Hematopoietic multipotent progenitor cell treated with erythropoietin and hydrocortisone succinate and interleukin-3 and kit ligand, for 17 days (in vitro differentiated cells): ENCODE data around the gene CTTNBP2NL.
"Not testable (repeated sequence)": the region's sequence is repeated elsewhere in the genome, so short reads cannot be mapped to it uniquely, and the experiment has no call there.

ENCODE experiments used
- DNase-seq: peaks from one replicate; pipeline ENCODE4 v3.0.0-alpha.2; 2015; ENCODE audit warnings: low spot score

The CTTNBP2NL gene

DNA sequence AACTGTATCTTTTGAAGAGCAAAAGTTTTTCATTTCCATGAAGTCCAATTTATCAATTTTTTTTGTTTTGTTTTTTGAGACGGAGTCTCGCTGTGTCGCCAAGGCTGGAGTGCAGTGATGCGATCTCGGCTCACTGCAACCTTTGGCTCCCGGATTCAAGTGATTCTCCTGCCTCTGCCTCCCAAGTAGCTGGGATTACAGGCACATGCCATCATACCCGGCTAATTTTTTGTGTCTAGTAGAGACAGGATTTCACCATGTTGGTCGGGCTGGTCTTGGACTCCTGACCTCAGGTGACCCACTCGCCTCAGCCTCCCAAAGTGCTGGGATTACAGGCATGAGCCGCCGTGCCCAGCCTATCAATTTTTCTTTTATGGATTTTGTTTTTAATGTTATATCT is 27.7 kb downstream of the CTTNBP2NL start:
- DNase-seq = not testable (repeated sequence)

DNA sequence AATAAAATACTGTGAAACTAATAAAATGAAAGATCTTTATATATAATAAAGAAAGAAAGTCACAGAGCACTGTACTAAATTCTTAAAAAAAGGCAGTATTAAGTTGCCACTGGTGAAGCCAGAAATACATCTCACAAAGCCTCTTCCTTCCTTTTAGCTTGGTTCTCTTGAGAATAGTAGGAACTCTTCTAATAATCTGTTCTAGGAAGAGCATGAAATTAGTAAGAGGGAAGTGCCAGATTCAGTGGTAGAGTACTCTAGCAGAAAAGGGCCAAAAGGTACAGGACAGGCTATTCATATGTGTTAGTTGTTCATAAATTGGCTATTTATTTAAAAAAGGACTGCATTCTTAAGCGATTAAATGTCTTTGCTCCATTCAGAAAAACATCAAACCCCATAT is 33.7 kb downstream of the CTTNBP2NL start:
- no peak for DNase-seq

DNA sequence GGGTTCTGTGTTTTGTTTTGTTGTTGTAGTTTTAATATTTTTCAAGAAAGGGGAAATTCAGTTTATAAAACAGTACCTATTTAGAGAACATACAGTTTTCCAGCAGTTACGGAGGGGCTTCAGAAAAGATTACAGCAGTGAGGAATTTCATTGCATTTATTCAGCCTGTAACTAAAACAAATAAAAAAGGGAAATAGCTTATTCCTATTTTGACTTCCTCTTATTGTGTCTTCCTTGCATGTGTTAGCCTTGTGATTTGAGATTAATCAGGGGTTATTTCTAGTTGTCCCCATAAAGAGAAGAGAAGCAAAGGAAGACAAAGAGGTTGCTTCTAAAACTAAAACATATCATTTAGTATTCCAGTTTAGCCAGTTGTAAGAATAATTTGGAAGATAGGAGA is 35.0 kb downstream of the CTTNBP2NL start:
- DNase-seq = no peak

DNA sequence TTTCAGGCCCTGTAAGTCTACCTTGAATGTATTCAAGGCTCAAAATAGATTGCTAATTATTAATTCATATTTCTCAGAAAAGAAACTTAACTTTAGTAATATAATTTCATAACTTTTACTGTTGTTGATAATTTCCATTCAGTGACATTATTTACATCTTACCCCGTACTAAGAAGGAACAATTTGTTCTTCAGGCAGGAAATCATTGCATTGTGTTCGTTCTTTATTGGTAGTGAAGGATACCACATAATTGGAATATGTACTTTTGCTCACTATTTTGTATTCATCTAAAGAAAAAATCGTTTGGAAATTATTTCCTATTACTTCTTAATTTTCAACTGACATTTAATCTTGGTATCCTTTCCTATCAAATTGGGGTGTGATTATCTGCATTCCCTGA is 39.4 kb downstream of the CTTNBP2NL start:
- no peak for DNase-seq

DNA sequence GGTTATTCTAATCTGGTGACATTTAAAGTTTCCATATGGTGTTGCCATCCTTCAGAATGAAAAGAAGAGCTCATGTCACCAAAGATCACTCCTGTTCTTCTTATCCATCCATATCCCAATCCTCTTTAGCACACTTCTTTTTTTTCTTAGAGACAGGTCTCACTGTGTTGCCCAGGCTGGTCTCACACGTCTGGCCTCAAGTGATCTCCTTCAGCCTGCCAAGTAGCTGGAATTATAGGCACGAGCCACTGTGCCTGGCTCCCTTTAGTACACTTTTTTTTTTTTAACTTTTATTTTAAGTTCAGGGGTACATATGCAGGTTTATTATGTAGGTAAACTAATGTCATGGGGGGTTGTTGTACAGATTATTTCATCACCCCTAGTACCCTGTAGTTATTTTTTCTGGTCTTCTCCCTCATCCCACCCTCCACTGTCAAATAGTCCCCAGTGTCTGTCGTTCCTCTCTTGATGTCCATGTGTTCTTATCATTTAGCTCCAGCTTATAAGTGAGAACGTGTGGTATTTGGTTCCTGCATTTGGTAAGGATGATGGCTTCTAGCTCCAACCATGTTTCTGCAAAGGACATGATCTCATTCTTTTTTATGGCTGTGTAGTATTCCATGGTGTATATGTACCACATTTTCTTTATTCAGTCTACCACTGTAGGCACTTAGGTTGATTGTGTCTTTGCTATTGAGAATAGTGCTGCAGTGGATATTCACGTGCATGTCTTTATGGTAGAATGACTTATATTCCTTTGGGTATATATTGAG is 40.6 kb downstream of the CTTNBP2NL start:
- no peak for DNase-seq

DNA sequence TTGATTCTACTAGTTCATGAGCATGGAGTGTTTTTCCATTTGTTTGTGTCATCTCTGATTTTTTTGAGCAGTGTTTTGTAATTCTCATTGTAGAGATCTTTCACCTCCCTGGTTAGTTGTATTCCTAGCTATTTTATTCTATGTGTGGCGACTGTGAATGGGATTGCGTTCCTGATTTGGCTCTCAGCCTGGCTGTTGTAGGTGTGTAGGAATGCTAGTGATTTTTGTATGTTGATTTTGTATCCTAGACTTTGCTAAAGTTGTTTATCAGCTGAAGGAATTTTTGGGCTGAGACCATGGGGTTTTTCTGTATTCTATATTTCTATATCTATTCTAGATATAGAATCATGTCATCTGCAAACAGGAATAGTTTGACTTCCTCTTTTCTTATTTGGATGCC is 42.1 kb downstream of the CTTNBP2NL start:
- not testable (repeated sequence) for DNase-seq

DNA sequence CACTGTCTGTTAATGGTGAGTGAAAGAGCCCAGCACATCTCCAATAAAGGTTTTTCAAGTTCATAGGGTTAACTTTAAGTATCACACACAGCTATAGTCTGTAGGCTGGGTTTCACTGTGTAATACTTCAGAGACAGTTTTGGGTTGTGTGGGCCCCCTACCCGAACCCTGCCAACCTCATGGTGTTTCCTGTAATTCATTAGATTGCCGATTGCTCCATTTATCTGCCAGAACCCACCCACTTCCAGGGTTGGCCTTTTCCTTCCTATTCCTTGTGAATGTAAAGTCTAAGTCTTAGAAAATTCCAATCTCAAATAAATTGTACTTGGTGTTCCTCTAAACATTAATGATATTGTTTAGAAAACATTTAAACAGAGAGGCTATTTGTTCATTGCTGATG is 43.6 kb downstream of the CTTNBP2NL start:
- no peak for DNase-seq

DNA sequence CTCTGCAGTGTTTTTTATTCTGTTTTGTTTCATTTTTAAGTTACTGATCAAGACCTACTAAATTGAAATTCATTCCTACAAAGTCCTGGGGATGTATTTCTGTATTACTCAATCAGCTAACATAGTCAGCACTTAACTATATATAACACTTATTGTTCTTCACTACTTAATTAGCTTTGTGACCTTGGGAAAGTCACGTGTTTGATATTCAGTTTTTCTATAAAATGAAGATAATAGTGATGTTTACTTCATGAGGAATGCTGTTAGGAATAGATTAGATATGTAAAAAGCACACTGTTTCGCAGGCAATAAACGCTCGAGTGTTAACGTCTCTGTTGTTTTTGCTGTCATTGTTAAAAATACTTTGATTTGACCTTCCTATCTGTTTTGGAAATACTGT is 44.6 kb downstream of the CTTNBP2NL start:
- no peak for DNase-seq

DNA sequence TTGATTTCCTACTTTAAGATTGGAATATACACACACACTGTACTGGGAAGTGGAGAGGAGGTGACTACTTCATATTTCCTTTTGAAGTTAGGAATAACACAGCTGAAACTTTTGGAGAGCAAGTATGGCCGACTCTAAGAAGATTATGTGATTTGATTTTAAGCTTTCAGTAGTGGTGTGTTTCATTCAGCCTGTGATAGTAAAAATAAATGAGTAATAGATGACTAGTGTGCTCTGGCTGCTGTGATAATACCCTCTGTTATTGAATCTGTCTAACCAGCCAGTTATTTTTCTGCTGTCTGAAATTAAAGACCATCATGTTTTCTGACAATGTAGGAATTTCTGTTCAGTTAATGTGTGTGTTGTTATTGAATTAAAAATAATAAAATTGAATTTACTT is 48.3 kb downstream of the CTTNBP2NL start:
- DNase-seq = no peak

DNA sequence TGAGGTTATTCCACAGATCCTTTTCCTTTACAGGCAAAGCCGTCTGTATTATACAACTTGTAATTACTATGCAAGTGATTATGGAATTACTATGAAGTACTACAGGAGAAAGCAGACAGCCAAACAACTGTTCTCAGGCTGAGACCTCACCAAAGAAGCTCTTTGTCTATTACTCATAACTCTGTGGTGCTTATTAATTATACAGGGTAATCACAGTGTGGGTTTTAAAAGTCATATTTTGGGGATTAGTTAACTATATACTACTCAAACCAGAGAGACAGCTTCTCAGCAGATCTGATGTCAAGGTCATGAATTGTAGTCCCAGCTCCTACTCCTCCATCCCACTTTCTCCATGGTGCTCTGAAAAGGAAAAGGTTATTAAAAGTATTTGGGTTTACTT is 49.6 kb downstream of the CTTNBP2NL start:
- no peak for DNase-seq

DNA sequence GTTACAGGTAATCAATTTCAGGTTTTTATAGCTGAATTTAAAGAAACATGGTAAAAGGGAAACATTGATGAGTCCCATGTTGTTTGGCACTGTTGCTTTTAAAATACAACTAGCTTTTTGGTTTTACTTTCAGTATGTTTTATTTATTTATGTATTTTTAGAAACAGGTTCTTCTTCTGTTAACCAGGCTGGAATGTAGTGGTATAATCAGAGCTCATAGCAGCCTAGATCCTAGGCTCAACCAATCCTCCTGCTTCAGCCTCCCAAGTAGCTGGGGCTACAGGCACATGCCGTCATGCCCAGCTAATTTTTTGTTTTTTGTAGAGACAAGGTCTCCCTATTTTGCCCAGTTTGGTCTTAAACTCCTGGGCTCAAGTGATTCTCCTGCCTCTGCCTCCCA is 50.4 kb downstream of the CTTNBP2NL start:
- DNase-seq = no peak

DNA sequence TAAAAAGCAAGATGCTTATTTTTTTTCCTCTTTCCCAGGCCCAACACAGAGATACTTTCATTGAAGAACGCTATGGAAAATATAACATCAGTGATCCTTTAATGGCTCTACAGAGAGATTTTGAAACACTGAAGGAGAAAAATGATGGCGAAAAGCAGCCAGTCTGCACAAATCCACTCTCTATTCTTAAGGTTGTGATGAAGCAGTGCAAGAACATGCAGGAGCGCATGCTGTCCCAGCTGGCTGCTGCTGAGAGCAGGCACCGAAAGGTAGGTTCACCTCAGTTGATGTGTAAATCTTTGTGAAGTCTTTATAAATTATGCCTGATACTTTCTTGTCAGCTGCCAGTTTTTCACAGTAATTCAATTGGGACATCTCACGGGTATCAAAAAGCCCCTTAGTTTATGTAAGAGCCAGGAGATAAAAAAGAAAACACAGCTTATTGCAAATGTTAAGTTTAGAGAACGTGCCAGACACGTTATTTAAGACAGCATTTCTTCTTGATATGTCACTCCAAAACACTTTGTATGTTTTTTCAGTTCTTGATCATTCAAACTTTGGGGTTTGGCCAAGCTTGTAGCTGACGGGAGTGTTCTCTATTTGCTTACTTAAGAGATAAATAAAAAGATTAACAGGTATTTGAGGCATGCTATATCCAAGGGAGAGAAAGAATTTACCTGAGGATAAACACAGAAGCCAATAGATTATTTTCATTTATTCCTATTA is 53.1 kb downstream of the CTTNBP2NL start:
- no peak for DNase-seq

DNA sequence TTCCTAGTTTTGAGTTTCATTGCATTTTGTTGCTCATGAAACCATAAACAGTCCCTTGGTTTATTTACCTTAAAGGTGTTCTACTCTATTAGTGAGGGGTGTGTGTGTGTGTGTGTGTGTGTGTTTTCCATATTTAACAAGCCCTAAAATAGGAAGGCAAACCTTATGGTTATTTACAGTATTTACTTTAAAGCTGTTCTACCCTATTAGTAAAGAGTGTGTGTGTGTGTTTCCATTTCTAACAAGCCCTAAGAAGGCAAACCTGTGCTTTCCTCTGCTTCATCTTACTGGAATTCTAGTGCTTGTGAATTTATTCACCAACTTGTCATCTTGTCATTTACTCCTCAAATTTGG is 53.6 kb downstream of the CTTNBP2NL start:
- no peak for DNase-seq

DNA sequence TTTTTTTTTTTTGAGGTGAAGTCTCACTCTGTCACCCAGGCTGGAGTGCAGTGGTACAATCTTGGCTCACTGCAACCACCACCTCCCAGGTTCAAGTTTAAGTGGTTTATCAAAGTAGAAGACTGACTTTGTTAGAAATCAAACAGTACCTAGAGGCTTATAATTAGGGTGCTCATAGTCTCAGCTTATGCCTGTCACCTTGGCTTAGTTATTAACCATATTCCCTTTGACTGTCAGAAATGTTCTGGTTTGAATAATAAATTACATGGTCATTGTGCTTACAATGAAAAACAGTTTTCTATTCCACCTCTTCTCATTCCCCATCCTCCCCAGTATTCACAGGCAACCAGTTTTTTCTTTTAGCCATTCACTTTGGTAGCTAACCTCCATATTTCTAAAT is 54.8 kb downstream of the CTTNBP2NL start:
- no peak for DNase-seq

DNA sequence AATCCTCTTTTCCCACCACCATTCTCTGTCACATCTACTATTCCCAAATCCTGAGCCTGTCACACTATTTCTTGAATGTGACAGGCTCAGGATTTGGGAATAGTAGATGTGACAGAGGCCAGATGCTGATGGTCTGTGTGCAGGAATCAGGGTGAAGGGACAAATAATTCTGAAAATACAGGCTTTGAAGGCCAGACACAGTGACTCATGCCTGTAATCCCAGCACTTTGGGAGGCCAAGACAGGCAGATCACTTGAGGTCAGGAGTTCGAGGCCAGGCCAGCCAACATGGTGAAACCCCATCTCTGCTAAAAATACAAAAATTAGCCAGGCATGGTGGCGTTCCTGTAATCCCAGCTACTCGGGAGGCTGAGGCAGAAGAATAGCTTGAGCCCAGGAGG is 55.3 kb downstream of the CTTNBP2NL start:
- DNase-seq = not testable (repeated sequence)

DNA sequence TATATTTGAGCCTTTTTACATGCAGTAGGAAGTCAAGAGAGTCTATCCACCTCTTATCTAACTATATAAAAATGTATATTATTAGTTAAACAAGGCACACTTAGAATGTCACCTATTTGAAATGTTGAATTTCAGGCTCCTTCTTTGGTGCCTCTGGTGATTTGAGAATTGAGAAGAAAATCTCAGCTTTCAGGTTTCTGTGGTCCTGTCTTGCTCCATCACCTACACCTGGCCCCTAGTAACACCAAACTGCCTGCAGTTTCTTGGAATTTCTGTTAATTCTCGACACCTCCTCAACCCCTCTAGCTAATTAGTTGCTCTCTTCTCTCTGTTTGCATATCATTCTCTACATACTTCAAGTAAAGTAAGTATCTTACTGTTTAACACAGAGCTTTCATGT is 57.9 kb downstream of the CTTNBP2NL start:
- no peak for DNase-seq

DNA sequence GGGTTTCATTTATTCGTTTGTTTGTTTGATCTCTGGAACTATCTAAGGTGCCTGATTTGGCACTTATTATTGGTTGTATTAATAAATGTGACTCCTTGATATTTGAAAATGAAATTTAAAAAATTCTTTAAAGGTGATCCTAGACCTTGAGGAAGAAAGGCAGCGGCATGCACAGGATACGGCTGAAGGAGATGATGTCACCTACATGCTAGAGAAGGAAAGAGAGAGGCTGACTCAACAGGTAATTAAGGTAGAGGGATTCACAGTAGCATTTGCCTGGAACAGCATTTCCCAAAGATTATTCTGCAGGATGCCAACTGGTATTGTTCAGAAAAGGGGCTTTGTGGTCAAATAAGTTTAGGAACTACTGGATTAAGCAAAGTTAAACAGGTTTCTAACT is 58.3 kb downstream of the CTTNBP2NL start:
- DNase-seq = no peak

DNA sequence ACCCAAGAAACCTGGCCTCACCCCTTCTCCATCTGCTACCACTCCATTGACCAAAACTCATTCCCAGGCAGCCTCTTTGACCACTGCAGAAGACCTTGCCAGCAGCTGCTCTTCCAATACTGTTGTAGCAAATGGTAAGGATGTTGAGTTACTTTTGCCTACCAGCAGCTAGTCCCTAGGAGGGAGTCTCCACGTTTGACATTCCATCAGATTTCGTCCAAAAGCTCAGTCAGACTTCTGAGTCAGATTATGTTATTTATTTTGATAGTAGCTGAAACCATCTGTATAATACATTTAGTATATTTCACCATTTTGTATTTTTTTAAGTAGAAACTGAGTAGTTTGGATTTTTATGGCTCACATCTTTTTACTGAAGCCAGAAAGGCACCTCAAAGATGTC is 61.2 kb downstream of the CTTNBP2NL start:
- no peak for DNase-seq

DNA sequence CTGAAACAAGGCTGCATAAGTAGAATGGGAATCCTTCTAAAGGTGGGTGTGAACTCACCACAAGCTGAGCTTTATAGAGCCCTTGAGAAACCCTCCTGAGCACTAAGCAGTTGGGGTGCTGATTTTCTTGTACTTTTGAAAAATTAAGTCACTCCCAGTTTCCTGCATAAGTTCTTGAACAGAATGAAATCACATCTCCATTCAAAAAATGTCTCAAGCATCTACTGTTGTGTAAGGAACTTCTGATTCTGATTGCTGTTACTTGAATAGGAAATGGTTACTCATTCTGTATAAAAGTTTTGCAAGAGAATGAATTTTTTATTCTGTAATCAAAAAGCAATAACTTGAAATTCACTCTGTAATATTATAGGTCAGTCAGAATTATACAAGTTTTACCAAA is 61.9 kb downstream of the CTTNBP2NL start:
- DNase-seq = no peak

DNA sequence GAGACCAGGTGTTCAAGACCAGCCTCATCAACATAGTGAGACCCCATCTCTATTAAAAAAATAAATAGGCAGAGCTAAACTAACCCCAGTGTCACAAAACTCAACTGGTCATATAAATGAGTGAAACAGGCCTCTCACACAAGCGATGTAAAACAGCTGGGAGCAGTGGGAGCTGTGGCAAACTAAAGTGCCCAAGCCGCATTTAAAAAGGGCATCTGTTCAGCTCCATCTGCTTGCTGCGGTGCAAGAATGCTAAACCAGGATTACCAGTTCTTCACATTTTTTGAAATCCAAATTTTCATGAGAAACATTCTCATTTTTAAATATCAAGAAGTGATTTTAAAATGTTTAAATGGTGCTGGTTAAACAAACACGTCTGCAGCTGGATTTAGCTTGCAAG is 62.7 kb downstream of the CTTNBP2NL start:
- no peak for DNase-seq

DNA sequence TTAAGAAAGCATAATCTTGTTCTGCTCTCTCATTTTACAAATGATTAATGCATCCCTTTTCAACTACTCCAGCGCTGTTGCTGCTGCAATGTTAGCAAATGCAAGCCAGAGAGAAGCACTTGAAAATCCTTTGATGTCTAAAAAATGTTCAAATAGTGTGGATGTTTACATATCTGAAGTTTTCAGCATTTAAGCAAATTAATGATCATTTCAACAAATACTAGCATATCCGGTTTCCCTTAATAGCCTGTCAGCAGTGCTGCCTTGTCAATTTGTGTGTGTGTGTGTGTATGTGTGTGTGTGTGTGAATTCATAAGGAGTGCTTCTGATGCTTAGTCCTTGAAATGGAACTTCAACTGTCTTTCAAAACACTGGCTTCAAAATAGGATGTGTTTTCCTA is 64.6 kb downstream of the CTTNBP2NL start:
- DNase-seq = no peak

DNA sequence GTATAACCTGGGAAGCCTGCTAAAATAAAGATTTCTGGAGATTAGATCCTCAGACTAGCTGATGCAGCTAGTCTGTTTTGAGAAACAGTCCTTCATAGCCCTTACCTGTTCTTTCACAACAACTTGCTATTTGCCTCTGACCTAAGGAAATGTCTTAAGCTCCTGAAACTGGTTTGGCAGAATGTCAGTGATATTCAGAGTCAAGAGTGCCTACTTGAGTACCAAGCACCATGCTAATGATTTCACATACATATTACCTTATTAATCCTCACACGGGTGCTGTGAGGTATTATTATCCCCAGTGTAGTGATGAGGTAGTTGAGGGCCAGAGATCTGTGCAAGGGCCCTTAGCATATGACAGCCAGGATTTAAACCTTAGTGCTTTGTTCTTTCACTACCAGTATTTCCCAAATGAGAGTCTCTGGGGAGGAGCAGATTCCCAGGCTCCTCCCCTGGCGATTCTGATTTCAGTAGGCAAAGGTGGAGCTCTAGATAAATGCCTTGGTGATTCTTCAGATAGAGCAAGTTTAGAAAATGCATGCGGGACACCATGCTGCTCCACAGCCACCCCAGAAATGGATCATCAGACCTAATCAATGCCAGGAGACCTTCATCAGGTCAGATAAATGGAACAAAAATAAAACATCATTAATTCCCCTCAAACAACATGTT is 65.3 kb downstream of the CTTNBP2NL start:
- DNase-seq = no peak

DNA sequence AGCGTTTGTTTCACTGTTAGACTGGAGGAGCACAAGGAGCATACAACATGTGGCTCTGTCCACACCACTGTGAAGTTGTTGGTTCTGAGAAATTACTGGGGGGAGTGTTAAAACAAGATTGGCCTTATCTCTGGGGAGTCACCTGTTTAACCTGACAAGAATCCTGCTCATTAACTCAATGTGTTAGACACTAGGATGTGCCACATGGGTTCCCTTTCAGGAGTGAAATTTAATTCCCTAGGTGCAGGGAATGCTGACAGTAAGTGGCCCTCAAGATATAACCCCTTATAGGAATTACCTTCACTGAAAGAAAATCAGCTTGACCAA is 66.9 kb downstream of the CTTNBP2NL start:
- DNase-seq = no peak

DNA sequence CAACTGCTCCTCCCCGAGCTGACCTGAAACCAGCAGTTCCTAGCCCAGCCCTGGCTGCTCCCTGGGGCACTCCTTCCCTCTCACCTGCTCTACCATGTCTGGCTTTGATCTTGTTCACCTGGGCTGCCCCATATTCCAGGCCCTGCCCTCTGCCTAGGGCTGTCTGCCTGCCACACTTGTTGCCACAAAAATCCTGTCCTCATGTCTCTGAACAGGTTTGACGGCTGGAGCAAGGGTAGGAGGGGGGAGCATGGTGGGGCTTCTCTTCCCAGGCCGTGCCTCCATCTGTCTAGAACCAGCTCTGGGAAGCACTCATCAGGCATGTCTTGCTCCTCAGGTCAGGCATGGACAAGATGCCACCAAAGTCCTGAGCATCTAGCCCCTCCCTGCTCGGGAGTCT is 68.5 kb downstream of the CTTNBP2NL start:
- DNase-seq = no peak
